ENCODE measurements around the gene PFKP. TPM values are rescaled to one million over a fixed set of nuclear protein-coding genes. Genes with fewer than 3 reads are reported as not detected.

Gene PFKP
- total RNA-seq, 4 donors from 2014 or later: 56.6 to 154 (median 115) TPM

GRCh38 chr10:3023892-3024291 lies 43.5 kb upstream of the PFKP start:
- peaks cover 0 to 5% of the 10 kb centered on the region in 2 donors for H3K4me1 ChIP-seq
- H3K27ac ChIP-seq: no peak overlapping the region
- intact Hi-C loops (cut with DNase I): no loop called here
- H3K27me3 ChIP-seq: no peaks in the 10 kb centered on the region
- TF ChIP-seq POLR2A (IDR thresholded peaks at IDR 0.05): no peak
- TF ChIP-seq CTCF (IDR thresholded peaks at IDR 0.05): no peak
- no peaks in the 10 kb centered on the region for H3K36me3 ChIP-seq
- no peak overlapping the region for H3K4me3 ChIP-seq (replicated peaks in 1 of 3)
- H3K9me3 ChIP-seq: no peaks in the 10 kb centered on the region
- DNase-seq: no peak
- WGBS, 2 donors: 91 to 99% methylated on average over 2 of the region's 2 CpGs

GRCh38 chr10:3025026-3025683 lies 42.2 kb upstream of the PFKP start:
- Histone ChIP-seq H3K27me3 (no peaks in the 10 kb centered on the region), H3K36me3 (no peaks in the 10 kb centered on the region), H3K27ac (no peak overlapping the region), H3K4me3 (replicated peaks in 1 of 3) (no peak overlapping the region), H3K4me1 (peaks cover 0 to 5% of the 10 kb centered on the region in 2 donors), H3K9me3 (no peaks in the 10 kb centered on the region)
- DNase-seq: no peak
- intact Hi-C loops (cut with DNase I): no loop called here
- TF ChIP-seq CTCF (IDR thresholded peaks at IDR 0.05) (no peak), POLR2A (IDR thresholded peaks at IDR 0.05) (no peak)
- 68 to 73% methylated on average over 6 of the region's 6 CpGs for WGBS, 2 donors

- H3K36me3 ChIP-seq: no peaks in the 10 kb centered on the region
- WGBS, 2 donors: 63 to 76% methylated on average over 3 of the region's 3 CpGs
- no peaks in the 10 kb centered on the region for H3K27me3 ChIP-seq
- no peak for TF ChIP-seq POLR2A (IDR thresholded peaks at IDR 0.05)
- TF ChIP-seq CTCF (IDR thresholded peaks at IDR 0.05): no peak
- no peak for DNase-seq
- no peak overlapping the region for H3K4me3 ChIP-seq (replicated peaks in 1 of 3)
- H3K4me1 ChIP-seq: no peaks in the 10 kb centered on the region
- no peak overlapping the region for H3K27ac ChIP-seq
- H3K9me3 ChIP-seq: no peaks in the 10 kb centered on the region
- intact Hi-C loops (cut with DNase I): no loop called here
Observed at GRCh38 chr10:3027866-3028265, 39.5 kb upstream of the PFKP start.

- DNase-seq: no peak
- TF ChIP-seq POLR2A (IDR thresholded peaks at IDR 0.05): no peak
- no peak for TF ChIP-seq CTCF (IDR thresholded peaks at IDR 0.05)
- Histone ChIP-seq H3K27me3 (no peaks in the 10 kb centered on the region), H3K27ac (no peak overlapping the region), H3K9me3 (no peaks in the 10 kb centered on the region), H3K4me1 (no peaks in the 10 kb centered on the region), H3K36me3 (no peaks in the 10 kb centered on the region), H3K4me3 (replicated peaks in 1 of 3) (no peak overlapping the region)
- intact Hi-C loops (cut with DNase I): no loop called here
- 95 to 96% methylated on average over 11 of the region's 11 CpGs for WGBS, 2 donors
Observed at GRCh38 chr10:3028441-3028840, 38.9 kb upstream of the PFKP start.

- no peak for TF ChIP-seq CTCF (IDR thresholded peaks at IDR 0.05)
- TF ChIP-seq POLR2A (IDR thresholded peaks at IDR 0.05): no peak
- no peak for DNase-seq
- Histone ChIP-seq H3K9me3 (no peaks in the 10 kb centered on the region), H3K27me3 (no peaks in the 10 kb centered on the region), H3K4me3 (replicated peaks in 1 of 3) (no peak overlapping the region), H3K4me1 (peaks cover 0 to 9% of the 10 kb centered on the region in 2 donors), H3K27ac (no peak overlapping the region), H3K36me3 (no peaks in the 10 kb centered on the region)
- WGBS, 2 donors: 63 to 72% methylated on average over 5 of the region's 5 CpGs
- intact Hi-C loops (cut with DNase I): no loop called here
Observed at GRCh38 chr10:3030765-3031164, 36.6 kb upstream of the PFKP start.
